ENCODE measurements around the gene OR8J3.

DNA sequence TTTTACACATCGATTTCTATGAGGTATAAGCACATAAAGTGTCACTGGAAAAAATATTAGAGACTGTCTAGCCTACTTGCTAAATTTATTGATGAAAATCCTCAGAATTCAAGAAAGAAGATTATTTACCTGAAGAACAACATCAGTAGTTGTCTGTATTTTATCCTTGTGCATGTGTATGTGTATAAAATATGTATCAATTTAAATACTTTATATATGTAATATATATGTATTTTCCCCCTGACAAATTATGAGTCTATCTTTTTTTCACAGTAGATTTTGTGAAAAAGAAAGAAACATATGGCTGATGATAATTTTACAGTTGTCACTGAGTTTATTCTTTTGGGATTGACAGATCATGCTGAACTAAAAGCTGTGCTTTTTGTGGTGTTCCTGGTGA lies 36.3 kb upstream of the OR8J3 start, which contains the start of gene OR5J2:
- TF ChIP-seq, protein P1, sequence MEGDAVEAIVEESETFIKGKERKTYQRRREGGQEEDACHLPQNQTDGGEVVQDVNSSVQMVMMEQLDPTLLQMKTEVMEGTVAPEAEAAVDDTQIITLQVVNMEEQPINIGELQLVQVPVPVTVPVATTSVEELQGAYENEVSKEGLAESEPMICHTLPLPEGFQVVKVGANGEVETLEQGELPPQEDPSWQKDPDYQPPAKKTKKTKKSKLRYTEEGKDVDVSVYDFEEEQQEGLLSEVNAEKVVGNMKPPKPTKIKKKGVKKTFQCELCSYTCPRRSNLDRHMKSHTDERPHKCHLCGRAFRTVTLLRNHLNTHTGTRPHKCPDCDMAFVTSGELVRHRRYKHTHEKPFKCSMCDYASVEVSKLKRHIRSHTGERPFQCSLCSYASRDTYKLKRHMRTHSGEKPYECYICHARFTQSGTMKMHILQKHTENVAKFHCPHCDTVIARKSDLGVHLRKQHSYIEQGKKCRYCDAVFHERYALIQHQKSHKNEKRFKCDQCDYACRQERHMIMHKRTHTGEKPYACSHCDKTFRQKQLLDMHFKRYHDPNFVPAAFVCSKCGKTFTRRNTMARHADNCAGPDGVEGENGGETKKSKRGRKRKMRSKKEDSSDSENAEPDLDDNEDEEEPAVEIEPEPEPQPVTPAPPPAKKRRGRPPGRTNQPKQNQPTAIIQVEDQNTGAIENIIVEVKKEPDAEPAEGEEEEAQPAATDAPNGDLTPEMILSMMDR (optimal IDR thresholded peaks at IDR 0.05 in 1 of 3, IDR thresholded peaks at IDR 0.05 in 1 of 3, conservative IDR thresholded peaks at IDR 0.05 in 1 of 3; ENCODE audit: extremely low read depth in 1 of 3, insufficient read depth in 2 of 3, low read length in 3 of 3) = no peak
- no peak for TF ChIP-seq EZH2 (IDR thresholded peaks at IDR 0.05; ENCODE audit: low read length)
